WTC11 (cell line): ENCODE data around the gene IDUA. TPM values are rescaled to one million over a fixed set of nuclear protein-coding genes. Genes with fewer than 3 reads are reported as not detected.

Experiments used
- ATF1 ChIP-seq: sonication (generic); formaldehyde crosslinking; IDR thresholded peaks from 2 replicates; pipeline ENCODE4 v1.8.1; 2023; ENCODE audit warnings: mild to moderate bottlenecking, moderate library complexity, missing genetic modification reagents
- ATF3 ChIP-seq: sonication (generic); formaldehyde crosslinking; conservative IDR thresholded peaks from 2 replicates; pipeline ENCODE4 v1.8.1; 2022; ENCODE audit warnings: mild to moderate bottlenecking, missing genetic modification reagents
- CTCF ChIP-seq: fragments of 200-600 bp; IDR thresholded peaks from 2 replicates; pipeline ENCODE4 v1.8.0; 2022; ENCODE audit warnings: antibody characterized with exemption
- FOXK1 ChIP-seq: sonication (generic); formaldehyde crosslinking; IDR thresholded peaks from 2 replicates; pipeline ENCODE4 v1.8.0; 2022; ENCODE audit warnings: mild to moderate bottlenecking, moderate library complexity, missing genetic modification reagents
- GABPB1 ChIP-seq: sonication (generic); formaldehyde crosslinking; IDR thresholded peaks from 2 replicates; pipeline ENCODE4 v1.8.1; 2023; ENCODE audit warnings: mild to moderate bottlenecking, missing genetic modification reagents
- GRHL2 ChIP-seq: fragments of 250-450 bp; sonication (Bioruptor Pico); IDR thresholded peaks from 2 replicates; pipeline ENCODE4 v1.8.0; 2022; ENCODE audit warnings: mild to moderate bottlenecking, moderate library complexity; ENCODE audit not compliant: insufficient replicate concordance, severe bottlenecking
- HMGA2 ChIP-seq: fragments of 250-450 bp; sonication (Bioruptor Pico); IDR thresholded peaks from 2 replicates; pipeline ENCODE4 v1.4.0; 2021; ENCODE audit warnings: mild to moderate bottlenecking, moderate library complexity
- PREB ChIP-seq: sonication (generic); formaldehyde crosslinking; IDR thresholded peaks from 2 replicates; pipeline ENCODE4 v1.8.1; 2022; ENCODE audit warnings: mild to moderate bottlenecking, missing genetic modification reagents, moderate library complexity, borderline replicate concordance
- PRRX2 ChIP-seq: fragments of 250-450 bp; sonication (Bioruptor Pico); IDR thresholded peaks from 2 replicates; pipeline ENCODE4 v1.8.0; 2021; ENCODE audit warnings: mild to moderate bottlenecking
- SMAD3 ChIP-seq: sonication (generic); formaldehyde crosslinking; IDR thresholded peaks from 2 replicates; pipeline ENCODE4 v1.8.0; 2022; ENCODE audit warnings: missing genetic modification reagents, mild to moderate bottlenecking, borderline replicate concordance
- SOX15 ChIP-seq: fragments of 250-450 bp; sonication (Bioruptor Pico); IDR thresholded peaks from 2 replicates; pipeline ENCODE4 v1.9.0; 2021; ENCODE audit warnings: mild to moderate bottlenecking
- ZMAT4 ChIP-seq: fragments of 250-450 bp; sonication (Bioruptor Pico); IDR thresholded peaks from 2 replicates; pipeline ENCODE4 v1.9.0; 2021; ENCODE audit warnings: mild to moderate bottlenecking
- ZNF317 ChIP-seq: sonication (generic); formaldehyde crosslinking; IDR thresholded peaks from 2 replicates; pipeline ENCODE4 v1.8.1; 2023; ENCODE audit warnings: low read depth, mild to moderate bottlenecking, moderate library complexity, missing genetic modification reagents, borderline replicate concordance
- total RNA-seq: library from RNA; stranded (reverse); gene quantifications from 3 replicates; pipeline ENCODE4 v1.2.3, GENCODE V29; 2021
- TF ChIP-seq, protein P1 (sequence below): sonication (generic); formaldehyde crosslinking; IDR thresholded peaks from 2 replicates; pipeline ENCODE4 v1.8.1; 2023; ENCODE audit warnings: mild to moderate bottlenecking, missing genetic modification reagents
- TF ChIP-seq, protein P2 (sequence below): sonication (generic); formaldehyde crosslinking; IDR thresholded peaks from 2 replicates; pipeline ENCODE4 v1.8.1; 2022; ENCODE audit warnings: mild to moderate bottlenecking, moderate library complexity, missing genetic modification reagents
- TF ChIP-seq, protein P3 (sequence below): fragments of 250-450 bp; sonication (Bioruptor Pico); IDR thresholded peaks from 2 replicates; pipeline ENCODE4 v1.9.0; 2021; ENCODE audit warnings: mild to moderate bottlenecking, borderline replicate concordance

Gene IDUA
- total RNA-seq, 1 experiment from 2014 or later: 8.7 TPM

- TF ChIP-seq, protein P1, sequence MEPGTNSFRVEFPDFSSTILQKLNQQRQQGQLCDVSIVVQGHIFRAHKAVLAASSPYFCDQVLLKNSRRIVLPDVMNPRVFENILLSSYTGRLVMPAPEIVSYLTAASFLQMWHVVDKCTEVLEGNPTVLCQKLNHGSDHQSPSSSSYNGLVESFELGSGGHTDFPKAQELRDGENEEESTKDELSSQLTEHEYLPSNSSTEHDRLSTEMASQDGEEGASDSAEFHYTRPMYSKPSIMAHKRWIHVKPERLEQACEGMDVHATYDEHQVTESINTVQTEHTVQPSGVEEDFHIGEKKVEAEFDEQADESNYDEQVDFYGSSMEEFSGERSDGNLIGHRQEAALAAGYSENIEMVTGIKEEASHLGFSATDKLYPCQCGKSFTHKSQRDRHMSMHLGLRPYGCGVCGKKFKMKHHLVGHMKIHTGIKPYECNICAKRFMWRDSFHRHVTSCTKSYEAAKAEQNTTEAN (CRISPR knock-in tag): no peak
- TF ChIP-seq ZMAT4 (CRISPR knock-in tag) (no peak), SMAD3 (CRISPR knock-in tag) (no peak), ATF1 (no peak), GABPB1 (CRISPR knock-in tag) (no peak), PREB (CRISPR knock-in tag) (no peak), PRRX2 (no peak), ZNF317 (CRISPR knock-in tag) (no peak), GRHL2 (no peak), ATF3 (CRISPR knock-in tag) (no peak), SOX15 (CRISPR knock-in tag) (no peak), CTCF (no peak), FOXK1 (CRISPR knock-in tag) (no peak), HMGA2 (CRISPR knock-in tag) (no peak)
- TF ChIP-seq, protein P2, sequence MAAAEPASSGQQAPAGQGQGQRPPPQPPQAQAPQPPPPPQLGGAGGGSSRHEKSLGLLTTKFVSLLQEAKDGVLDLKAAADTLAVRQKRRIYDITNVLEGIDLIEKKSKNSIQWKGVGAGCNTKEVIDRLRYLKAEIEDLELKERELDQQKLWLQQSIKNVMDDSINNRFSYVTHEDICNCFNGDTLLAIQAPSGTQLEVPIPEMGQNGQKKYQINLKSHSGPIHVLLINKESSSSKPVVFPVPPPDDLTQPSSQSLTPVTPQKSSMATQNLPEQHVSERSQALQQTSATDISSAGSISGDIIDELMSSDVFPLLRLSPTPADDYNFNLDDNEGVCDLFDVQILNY: no peak
- TF ChIP-seq, protein P3, sequence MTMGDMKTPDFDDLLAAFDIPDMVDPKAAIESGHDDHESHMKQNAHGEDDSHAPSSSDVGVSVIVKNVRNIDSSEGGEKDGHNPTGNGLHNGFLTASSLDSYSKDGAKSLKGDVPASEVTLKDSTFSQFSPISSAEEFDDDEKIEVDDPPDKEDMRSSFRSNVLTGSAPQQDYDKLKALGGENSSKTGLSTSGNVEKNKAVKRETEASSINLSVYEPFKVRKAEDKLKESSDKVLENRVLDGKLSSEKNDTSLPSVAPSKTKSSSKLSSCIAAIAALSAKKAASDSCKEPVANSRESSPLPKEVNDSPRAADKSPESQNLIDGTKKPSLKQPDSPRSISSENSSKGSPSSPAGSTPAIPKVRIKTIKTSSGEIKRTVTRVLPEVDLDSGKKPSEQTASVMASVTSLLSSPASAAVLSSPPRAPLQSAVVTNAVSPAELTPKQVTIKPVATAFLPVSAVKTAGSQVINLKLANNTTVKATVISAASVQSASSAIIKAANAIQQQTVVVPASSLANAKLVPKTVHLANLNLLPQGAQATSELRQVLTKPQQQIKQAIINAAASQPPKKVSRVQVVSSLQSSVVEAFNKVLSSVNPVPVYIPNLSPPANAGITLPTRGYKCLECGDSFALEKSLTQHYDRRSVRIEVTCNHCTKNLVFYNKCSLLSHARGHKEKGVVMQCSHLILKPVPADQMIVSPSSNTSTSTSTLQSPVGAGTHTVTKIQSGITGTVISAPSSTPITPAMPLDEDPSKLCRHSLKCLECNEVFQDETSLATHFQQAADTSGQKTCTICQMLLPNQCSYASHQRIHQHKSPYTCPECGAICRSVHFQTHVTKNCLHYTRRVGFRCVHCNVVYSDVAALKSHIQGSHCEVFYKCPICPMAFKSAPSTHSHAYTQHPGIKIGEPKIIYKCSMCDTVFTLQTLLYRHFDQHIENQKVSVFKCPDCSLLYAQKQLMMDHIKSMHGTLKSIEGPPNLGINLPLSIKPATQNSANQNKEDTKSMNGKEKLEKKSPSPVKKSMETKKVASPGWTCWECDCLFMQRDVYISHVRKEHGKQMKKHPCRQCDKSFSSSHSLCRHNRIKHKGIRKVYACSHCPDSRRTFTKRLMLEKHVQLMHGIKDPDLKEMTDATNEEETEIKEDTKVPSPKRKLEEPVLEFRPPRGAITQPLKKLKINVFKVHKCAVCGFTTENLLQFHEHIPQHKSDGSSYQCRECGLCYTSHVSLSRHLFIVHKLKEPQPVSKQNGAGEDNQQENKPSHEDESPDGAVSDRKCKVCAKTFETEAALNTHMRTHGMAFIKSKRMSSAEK (CRISPR knock-in tag): no peak
Measured at GRCh38 chr4:1031346-1031745, 44.5 kb downstream of the IDUA start (continued).
